AG20443 (cell line): Measurements from ENCODE around the gene LLPH.
A peak's percentile ranks its signal among the peaks of the same experiment; 100 is the strongest.

Experiments
- DNase-seq: peaks from one replicate; pipeline ENCODE4 v3.0.0; 2012; ENCODE audit warnings: low spot score, mixed read lengths

The LLPH gene

DNA sequence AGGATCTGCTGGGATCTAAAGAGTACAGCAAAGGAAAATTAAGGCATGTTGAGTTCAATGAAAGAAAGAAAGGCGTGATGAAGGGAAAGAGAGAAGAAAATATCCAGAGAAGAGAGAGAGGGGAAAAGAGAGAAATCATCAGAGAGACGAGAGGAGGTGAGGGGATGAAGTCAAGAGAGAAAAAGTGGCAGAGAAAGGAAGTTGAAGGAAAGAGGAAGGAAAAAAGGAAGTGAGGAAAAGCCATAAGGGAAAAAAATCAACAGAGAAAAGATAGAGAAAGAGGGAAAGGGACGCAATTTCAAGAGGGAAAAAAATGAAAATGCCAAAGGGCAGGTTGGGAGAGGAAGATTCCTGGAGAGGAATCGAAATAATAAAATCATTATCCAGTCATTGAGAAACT lies 40.4 kb downstream of the LLPH start:
- no peak for DNase-seq

DNA sequence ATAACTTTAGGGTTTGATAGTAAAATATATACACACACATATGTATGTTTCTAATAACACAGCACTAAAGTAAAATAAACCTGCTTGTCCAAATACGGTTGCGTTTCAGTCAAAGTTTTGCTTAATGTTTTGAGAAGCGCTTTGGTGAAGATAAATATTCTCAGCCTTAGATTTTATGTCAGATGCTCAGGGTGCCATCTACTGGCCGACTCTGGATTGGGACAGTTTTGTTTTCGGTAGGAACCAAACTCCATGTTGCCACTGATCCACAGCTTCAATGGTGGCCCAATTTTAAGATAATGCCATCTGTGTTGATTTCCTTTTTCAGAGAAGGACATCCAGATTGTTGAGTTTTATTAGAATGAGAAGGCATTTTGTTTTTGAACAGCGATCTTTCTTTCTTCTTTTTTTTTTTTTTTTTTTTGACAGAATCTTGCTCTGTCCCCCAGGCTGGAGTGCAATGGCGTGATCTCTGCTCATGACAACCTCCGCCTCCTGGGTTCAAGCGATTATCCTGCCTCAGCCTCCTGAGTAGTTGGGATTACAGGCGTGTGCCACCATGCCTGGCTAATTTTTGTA lies 43.1 kb downstream of the LLPH start:
- peak; percentile 75 for DNase-seq

DNA sequence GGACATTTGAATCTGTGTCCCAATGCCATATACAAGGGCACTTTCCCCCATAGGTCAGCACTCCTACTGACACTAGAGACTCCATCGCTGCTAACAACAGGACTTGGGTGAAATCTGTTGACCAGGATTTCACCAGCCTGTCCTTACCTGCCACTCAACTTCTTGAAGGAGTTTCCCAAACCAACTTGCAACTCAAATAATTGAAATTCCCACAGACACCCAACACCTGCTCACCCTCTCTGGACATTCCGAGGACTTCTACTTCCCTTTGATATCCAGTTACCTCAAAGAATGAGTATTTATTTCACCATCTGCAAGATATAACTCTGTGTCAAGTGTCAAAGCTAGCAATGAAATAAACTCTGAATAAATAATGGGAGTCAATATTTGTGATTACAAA lies 44.6 kb downstream of the LLPH start:
- no peak for DNase-seq

DNA sequence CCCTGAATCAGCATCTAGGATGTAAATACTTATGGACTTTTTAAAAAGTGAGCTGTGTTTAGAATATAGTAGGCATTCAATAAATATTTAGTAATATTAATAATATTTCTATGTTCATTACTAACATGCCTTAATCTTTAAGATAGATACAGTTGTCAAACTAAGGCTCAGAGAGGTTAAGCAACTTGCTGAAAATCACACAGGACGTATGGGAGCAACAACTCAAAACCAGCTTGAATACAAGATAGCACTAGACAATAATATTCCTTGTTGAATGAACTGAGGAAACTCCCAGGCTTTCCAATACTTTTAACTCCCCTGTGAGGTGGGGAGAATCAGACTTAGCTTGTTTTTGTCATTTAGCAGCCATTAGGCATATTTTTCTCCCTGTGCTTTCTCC lies 45.3 kb downstream of the LLPH start:
- no peak for DNase-seq

DNA sequence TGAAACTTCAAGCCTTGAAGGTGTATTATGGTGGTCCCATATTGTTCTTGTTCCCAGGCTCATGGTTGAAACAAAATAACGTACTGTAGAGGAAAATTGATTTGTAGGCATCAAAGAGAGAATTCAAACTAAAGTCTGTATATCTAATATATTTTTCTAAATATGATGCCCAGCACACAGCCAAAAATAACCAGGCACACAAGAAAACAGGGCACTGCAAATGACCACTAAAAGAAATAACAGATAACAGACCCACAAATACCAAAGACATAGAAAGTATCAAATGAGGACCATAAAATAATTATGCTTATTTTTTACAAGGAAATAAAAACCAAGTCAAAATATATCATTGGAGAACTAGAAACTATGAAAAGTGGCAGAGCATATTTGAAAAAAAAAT lies 46.8 kb downstream of the LLPH start:
- no peak for DNase-seq

DNA sequence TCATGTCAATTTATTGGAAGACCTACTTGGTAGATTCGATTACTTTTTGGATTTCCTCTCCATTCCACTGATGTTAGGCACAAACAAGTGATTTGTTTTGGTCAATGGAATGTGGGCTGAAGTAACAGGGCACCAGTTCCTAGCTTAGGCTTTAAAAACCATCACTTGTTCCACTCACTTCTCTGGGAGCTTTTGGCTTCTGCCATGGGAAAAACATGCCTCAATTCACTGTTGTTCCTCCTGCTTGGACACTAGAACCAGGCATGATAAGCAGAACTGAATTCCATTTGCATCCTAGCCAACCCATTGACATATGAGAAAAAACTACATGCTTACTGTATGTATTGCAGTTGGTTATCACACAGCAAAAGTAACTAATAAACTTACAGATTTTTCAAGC lies 47.8 kb downstream of the LLPH start:
- no peak for DNase-seq

DNA sequence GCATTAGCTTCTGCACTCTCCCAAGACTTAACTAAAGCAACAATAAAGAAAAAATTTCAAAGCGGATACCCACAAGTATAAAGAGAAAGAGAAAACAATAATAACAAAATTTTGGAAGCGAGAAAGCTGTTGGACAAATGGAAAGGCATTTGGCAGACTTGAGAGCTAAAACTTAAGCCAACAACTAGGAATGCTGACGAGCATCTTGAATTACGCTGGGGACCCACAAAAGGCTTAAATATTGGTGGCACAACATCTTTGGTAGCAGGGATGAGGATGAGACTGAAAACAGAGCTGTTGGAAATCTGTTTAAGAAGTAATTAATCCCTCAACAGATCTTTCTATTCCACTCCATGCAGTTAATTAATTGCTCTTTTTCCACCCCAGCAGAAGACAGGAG lies 49.8 kb downstream of the LLPH start:
- no peak for DNase-seq

DNA sequence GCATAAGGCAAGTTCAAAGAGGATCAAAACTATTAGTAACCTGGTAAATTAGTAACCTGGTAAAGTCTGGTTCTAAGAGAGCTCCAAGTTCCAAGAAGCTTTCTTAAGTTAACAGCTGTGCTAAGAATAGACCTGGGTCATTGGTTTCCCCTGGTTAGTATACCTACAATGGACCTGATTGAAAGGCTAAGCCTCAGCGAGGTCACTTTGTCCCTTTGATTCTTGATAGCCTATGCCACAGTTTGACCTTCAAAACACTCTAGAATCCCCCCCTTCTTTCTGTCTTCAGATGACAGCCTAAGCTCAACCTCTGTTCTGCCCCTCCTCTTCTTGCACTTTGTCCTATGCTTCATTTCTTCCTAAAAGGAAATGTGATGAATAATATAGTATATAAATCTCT lies 53.0 kb downstream of the LLPH start:
- no peak for DNase-seq

DNA sequence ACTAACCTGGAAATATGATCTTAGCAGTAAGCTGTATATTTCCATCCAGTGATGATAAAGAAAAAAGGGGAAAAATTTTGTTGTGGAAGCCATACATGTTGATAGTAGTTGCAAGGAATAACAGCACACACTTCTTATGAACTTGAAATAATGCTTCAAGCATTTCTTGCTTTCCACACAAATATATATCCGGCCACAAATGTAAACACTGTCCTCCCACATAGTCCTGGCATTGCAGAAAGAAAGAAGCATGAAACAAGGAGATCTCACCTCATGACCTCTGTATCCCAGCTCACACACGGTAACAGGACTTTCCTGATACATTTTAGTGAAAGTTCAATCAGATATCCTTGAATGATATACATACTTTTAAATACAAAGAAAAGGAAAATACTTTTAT lies 56.0 kb downstream of the LLPH start:
- no peak for DNase-seq

DNA sequence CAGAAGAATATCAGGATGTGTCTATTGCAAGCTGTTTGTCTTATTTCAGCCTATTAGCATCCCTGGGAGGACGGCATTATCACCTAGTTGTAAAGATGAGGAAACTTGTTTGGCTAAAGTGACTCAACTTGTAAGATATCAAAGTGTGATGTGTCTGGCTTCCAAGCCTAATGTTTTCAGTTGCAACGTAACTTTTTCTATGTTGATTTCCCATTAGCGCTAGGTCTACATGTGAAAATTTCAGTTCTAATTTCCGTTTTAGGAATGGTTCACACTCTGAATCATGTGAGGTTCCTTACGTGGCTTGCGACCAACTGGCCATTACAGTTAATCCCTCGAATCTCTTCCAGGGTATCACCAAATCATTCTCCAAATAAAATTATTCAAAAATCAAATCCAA lies 58.0 kb downstream of the LLPH start:
- DNase-seq = no peak

DNA sequence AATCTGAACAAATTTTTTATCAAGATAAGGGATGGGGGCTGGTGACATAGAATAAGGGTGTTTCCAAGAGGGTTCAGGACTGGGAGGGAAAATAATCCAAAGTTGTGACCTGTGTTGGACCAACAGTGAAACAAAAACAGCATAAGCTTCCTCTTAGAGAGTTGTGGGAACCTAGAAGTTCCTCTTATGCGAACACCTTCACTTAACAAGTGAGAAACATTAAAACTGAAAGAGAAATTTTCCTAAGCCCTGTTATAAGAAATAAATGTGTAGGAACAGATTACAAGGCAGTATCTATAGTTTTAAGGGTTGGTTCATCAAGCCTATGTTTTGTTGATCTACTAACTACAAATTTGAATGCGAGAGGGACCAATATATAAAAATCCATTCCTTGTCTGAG lies 58.4 kb downstream of the LLPH start:
- DNase-seq = no peak

DNA sequence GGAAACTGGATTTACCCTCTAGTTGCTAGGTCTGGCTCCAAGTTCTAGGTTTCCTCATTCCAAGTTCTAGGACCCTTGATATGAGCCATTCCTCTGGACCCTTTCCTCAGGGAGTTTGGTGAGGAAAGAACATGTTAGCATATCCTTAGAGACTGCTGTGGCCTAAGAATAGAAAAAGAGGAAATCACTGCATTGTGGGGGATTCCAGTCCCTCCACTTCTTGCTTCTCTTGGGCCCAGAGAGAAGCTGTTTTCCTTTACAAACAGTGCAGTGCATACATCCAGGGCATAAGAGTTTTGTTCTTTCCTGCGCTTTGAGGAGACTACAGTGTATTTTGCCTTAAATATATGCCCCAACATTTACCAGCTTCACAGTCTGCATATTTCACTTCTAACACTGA lies 59.0 kb downstream of the LLPH start:
- no peak for DNase-seq

DNA sequence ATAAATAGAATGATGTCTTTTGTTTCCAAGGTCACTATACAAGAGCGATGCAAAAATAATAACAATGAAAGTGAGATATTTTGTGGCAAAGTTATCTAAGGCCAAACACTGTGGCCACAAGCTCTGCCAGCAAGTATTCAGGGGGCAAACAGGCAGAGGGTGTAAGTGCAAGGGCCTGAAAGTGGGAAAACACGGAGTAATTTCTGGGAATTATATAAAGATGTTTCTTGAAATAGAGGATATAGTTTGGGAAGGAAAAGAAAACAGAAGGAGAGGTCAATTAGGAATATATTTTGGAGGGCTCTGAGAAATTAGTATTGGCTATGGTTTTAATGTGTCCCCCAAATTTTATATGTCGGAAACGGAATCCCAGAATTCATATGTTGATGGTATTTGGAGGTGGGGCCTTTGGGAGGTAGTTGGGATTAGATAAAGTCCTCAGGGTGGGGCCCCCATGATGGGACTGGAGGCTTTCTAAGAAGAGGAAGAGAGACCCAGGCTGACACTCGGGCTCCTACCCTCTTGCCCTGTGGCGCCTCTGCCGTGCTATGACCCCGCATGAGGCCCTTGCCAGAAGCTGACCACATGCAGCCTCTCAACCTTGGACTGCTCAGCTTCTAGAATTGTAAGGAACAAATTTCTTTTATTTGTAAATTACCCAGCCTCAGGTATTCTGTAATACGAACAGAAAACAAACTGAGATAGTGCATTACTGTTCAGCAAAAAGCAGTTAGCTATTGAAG lies 60.0 kb downstream of the LLPH start:
- DNase-seq = no peak

DNA sequence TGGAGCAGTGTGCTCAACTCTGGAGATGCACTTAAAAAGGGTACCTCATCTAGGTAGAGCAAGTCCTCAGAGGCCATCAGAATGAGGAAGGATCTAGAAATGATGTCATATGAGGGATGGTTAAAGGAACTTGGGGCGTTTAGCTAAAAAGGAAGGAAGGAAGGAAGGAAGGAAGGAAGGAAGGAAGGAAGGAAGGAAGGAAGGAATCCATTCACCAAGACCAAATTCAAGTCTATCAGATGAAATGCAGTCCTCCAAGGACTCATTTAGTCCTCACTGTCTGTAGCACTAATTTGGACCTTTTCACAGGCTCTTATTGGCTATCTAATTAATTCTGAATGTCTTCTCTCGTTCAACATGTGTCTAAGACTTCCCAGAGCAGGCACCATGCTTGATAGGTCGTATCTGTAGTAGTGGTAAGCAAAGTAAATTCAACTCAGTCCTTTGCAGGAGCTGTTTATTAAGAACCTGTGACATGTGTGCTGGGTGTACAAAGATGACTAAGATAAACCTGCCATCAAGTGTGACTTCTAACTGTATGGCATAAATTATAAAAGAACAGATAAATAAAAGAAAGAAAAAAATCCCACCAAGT lies 63.5 kb downstream of the LLPH start:
- DNase-seq = no peak
